WTC11 (cell line): ENCODE results near the gene TIGD3. TPM values are rescaled to one million over a fixed set of nuclear protein-coding genes. Genes with fewer than 3 reads are reported as not detected.

ENCODE experiments used
- ARID4B ChIP-seq: sonication (generic); formaldehyde crosslinking; IDR thresholded peaks from 2 replicates; pipeline ENCODE4 v1.8.0; 2023; ENCODE audit warnings: missing genetic modification reagents, mild to moderate bottlenecking, borderline replicate concordance
- total RNA-seq: library from RNA; stranded (reverse); gene quantifications from 3 replicates; pipeline ENCODE4 v1.2.3, GENCODE V29; 2021

TIGD3 gene
- total RNA-seq, 1 experiment from 2014 or later, result 1.9 TPM

- no peak for TF ChIP-seq ARID4B (CRISPR knock-in tag)
Observed at GRCh38 chr11:65404638-65405339, 50.2 kb downstream of the TIGD3 start (continued).

Other genes with a start within 250 kb of the TIGD3 start
- gene TM7SF2, start 242.9 kb upstream of the TIGD3 start, total RNA-seq, result 63.8 to 74.9 TPM (median 71.5 TPM) in 3 replicates
- gene ZNHIT2, start 237.1 kb upstream of the TIGD3 start, total RNA-seq, result 15.9 to 18.3 TPM (median 16.7 TPM) in 3 replicates
- 951 to 991 TPM (median 985 TPM) in 3 replicates for gene FAU, start 232.6 kb upstream of the TIGD3 start, total RNA-seq
- 51.3 to 55.9 TPM (median 53.3 TPM) in 3 replicates for gene MRPL49, start 232.4 kb upstream of the TIGD3 start, total RNA-seq
- gene SYVN1, start 220.2 kb upstream of the TIGD3 start, total RNA-seq, result 27.6 to 34.8 TPM (median 31.8 TPM) in 3 replicates
- gene SPDYC, start 184.5 kb upstream of the TIGD3 start, total RNA-seq, result 0.27 to 0.35 TPM (median 0.32 TPM) in 3 replicates
- gene CAPN1, start 172.8 kb upstream of the TIGD3 start, total RNA-seq, result 204 to 257 TPM (median 218 TPM) in 3 replicates
- 26.9 to 35.6 TPM (median 28.5 TPM) in 3 replicates for gene POLA2, start 92.8 kb upstream of the TIGD3 start, total RNA-seq
- 11.0 to 15.2 TPM (median 11.5 TPM) in 3 replicates for gene CDC42EP2, start 39.9 kb upstream of the TIGD3 start, total RNA-seq
- 59.0 to 71.0 TPM (median 66.3 TPM) in 3 replicates for gene DPF2, start 20.9 kb upstream of the TIGD3 start, total RNA-seq
- gene SLC25A45, start 27.9 kb downstream of the TIGD3 start, total RNA-seq, result 1.5 to 2.5 TPM (median 1.7 TPM) in 3 replicates
- 21.5 to 23.7 TPM (median 22.9 TPM) in 3 replicates for gene FRMD8, start 31.9 kb downstream of the TIGD3 start, total RNA-seq
- 28.7 to 38.1 TPM (median 31.7 TPM) in 3 replicates for gene NEAT1, start 68.0 kb downstream of the TIGD3 start, total RNA-seq
- 1,830 to 2,350 TPM (median 2,261 TPM) in 3 replicates for gene MALAT1, start 144.3 kb downstream of the TIGD3 start, total RNA-seq
- 69.6 to 76.8 TPM (median 73.0 TPM) in 3 replicates for gene SCYL1, start 170.3 kb downstream of the TIGD3 start, total RNA-seq
- gene LTBP3, start 203.6 kb downstream of the TIGD3 start, total RNA-seq, result 15.9 to 23.6 TPM (median 20.7 TPM) in 3 replicates
- gene ZNRD2, start 215.7 kb downstream of the TIGD3 start, total RNA-seq, result 54.8 to 70.9 TPM (median 55.7 TPM) in 3 replicates
- 13.3 to 17.5 TPM (median 16.7 TPM) in 3 replicates for gene FAM89B, start 217.8 kb downstream of the TIGD3 start, total RNA-seq
- gene EHBP1L1, start 221.3 kb downstream of the TIGD3 start, total RNA-seq, result 11.8 to 13.7 TPM (median 12.6 TPM) in 3 replicates
- gene KCNK7, start 241.0 kb downstream of the TIGD3 start, total RNA-seq, result 1.4 to 2.1 TPM (median 2.0 TPM) in 3 replicates